Large intestine (tissue), 3 donors: ENCODE data around the gene TANK. TPM values are rescaled to one million over a fixed set of nuclear protein-coding genes. Genes with fewer than 3 reads are reported as not detected.

ENCODE experiments used
- DNase-seq, 2 donors: peaks; one replicate each; pipeline versions ENCODE4 v3.0.0 to v3.0.0-alpha.2; 2013
- H3K27ac ChIP-seq: one replicate; pipeline ENCODE4 v1.5.1; 2013; ENCODE audit warnings: low read length
- H3K27me3 ChIP-seq: 2 replicates; pipeline ENCODE4 v1.6.1; 2013; ENCODE audit warnings: low read length; ENCODE audit not compliant: control insufficient read depth, insufficient read depth
- H3K36me3 ChIP-seq: 2 replicates; pipeline ENCODE4 v1.6.1; 2013; ENCODE audit warnings: low read length; ENCODE audit not compliant: control insufficient read depth, insufficient read depth
- H3K4me1 ChIP-seq: one replicate; pipeline ENCODE4 v1.6.1; 2013; ENCODE audit warnings: low read length; ENCODE audit not compliant: control insufficient read depth, insufficient read depth
- H3K4me3 ChIP-seq: one replicate; pipeline ENCODE4 v1.5.1; 2013; ENCODE audit warnings: low read length
- H3K9me3 ChIP-seq: one replicate; pipeline ENCODE4 v1.6.1; 2013; ENCODE audit warnings: mild to moderate bottlenecking, low read depth, low read length, moderate library complexity; ENCODE audit not compliant: control insufficient read depth
- WGBS: methylation state at CpG from one replicate; pipeline ENCODE4 v1.1.5; 2013; ENCODE audit warnings: low lambda C conversion rate; ENCODE audit not compliant: insufficient coverage; 5-methylcytosine and 5-hydroxymethylcytosine counted together
- polyA plus RNA-seq: library from polyadenylated mRNA; unstranded; fragments of 120-200 nt; gene quantifications from one replicate; pipeline ENCODE4 v1.2.1, GENCODE V29; 2013

TANK gene
- polyA plus RNA-seq, 1 donor = 51.1 TPM

- H3K36me3 ChIP-seq = peaks cover 17% of the 10 kb centered on the region
- H3K27me3 ChIP-seq = no peaks in the 10 kb centered on the region
- no peak overlapping the region for H3K4me3 ChIP-seq
- H3K9me3 ChIP-seq = no peaks in the 10 kb centered on the region
- no peak overlapping the region for H3K27ac ChIP-seq
- H3K4me1 ChIP-seq = no peaks in the 10 kb centered on the region
- no CpG with 5 or more reads among the region's 4 CpGs for WGBS
- DNase-seq = no peak
These were observed 70.7 kb downstream of the TANK start for GRCh38 chr2:161230959-161231358.

GRCh38 chr2:161232571-161232970 is 72.3 kb downstream of the TANK start:
- Histone ChIP-seq H3K36me3 (peaks cover 15% of the 10 kb centered on the region), H3K4me3 (no peak overlapping the region), H3K9me3 (no peaks in the 10 kb centered on the region), H3K4me1 (peaks cover 2% of the 10 kb centered on the region), H3K27me3 (no peaks in the 10 kb centered on the region), H3K27ac (no peak overlapping the region)
- no peak for DNase-seq

GRCh38 chr2:161233858-161234431 is 73.7 kb downstream of the TANK start:
- Histone ChIP-seq H3K36me3 (peaks cover 11% of the 10 kb centered on the region), H3K27ac (no peak overlapping the region), H3K27me3 (no peaks in the 10 kb centered on the region), H3K9me3 (no peaks in the 10 kb centered on the region), H3K4me3 (no peak overlapping the region), H3K4me1 (peaks cover 2% of the 10 kb centered on the region)
- no CpG with 5 or more reads among the region's 2 CpGs for WGBS
- DNase-seq = no peak

- Histone ChIP-seq H3K27me3 (peaks cover 3% of the 10 kb centered on the region), H3K9me3 (no peaks in the 10 kb centered on the region), H3K4me1 (peaks cover 2% of the 10 kb centered on the region), H3K27ac (no peak overlapping the region), H3K36me3 (peaks cover 11% of the 10 kb centered on the region), H3K4me3 (no peak overlapping the region)
- 92% methylated on average over 2 of the region's 2 CpGs for WGBS
- DNase-seq = no peak
These were observed 74.4 kb downstream of the TANK start for GRCh38 chr2:161234627-161235026.

- Histone ChIP-seq H3K36me3 (peaks cover 2% of the 10 kb centered on the region), H3K27ac (no peak overlapping the region), H3K27me3 (peaks cover 3% of the 10 kb centered on the region), H3K4me1 (peaks cover 2% of the 10 kb centered on the region), H3K4me3 (peak overlapping the region; percentile 56), H3K9me3 (no peaks in the 10 kb centered on the region)
- DNase-seq = peak in 1 of 2 donors; percentile 51
- WGBS = no CpG with 5 or more reads among the region's 49 CpGs
These were observed 77.4 kb downstream of the TANK start for GRCh38 chr2:161237392-161238264.

GRCh38 chr2:161238265-161238559 is 78.0 kb downstream of the TANK start:
- peaks cover 3% of the 10 kb centered on the region for H3K27me3 ChIP-seq
- WGBS = 0% methylated on average over 8 of the region's 16 CpGs
- H3K4me1 ChIP-seq = peaks cover 2% of the 10 kb centered on the region
- peak overlapping the region; percentile 56 for H3K4me3 ChIP-seq
- H3K9me3 ChIP-seq = no peaks in the 10 kb centered on the region
- H3K27ac ChIP-seq = no peak overlapping the region
- no peaks in the 10 kb centered on the region for H3K36me3 ChIP-seq
- no peak for DNase-seq

GRCh38 chr2:161238560-161239325 is 78.5 kb downstream of the TANK start:
- no peak overlapping the region for H3K27ac ChIP-seq
- peak overlapping the region; percentile 56 for H3K4me3 ChIP-seq
- peaks cover 2% of the 10 kb centered on the region for H3K4me1 ChIP-seq
- H3K9me3 ChIP-seq = no peaks in the 10 kb centered on the region
- 0% methylated on average over 1 of the region's 78 CpGs for whole genome bisulfite sequencing
- H3K36me3 ChIP-seq = no peaks in the 10 kb centered on the region
- peak; percentile 26 to 74 for DNase-seq
- peaks cover 3% of the 10 kb centered on the region for H3K27me3 ChIP-seq

GRCh38 chr2:161239326-161240109 is 79.3 kb downstream of the TANK start:
- no peaks in the 10 kb centered on the region for H3K9me3 ChIP-seq
- peaks cover 3% of the 10 kb centered on the region for H3K27me3 ChIP-seq
- H3K27ac ChIP-seq = no peak overlapping the region
- H3K4me3 ChIP-seq = peak overlapping the region; percentile 56
- WGBS = 90% methylated on average over 2 of the region's 47 CpGs
- no peak for DNase-seq
- no peaks in the 10 kb centered on the region for H3K36me3 ChIP-seq
- peaks cover 2% of the 10 kb centered on the region for H3K4me1 ChIP-seq

GRCh38 chr2:161241894-161242293 is 81.7 kb downstream of the TANK start:
- no peak for DNase-seq
- Histone ChIP-seq H3K27me3 (peaks cover 3% of the 10 kb centered on the region), H3K36me3 (no peaks in the 10 kb centered on the region), H3K4me3 (no peak overlapping the region), H3K27ac (no peak overlapping the region), H3K9me3 (no peaks in the 10 kb centered on the region), H3K4me1 (peaks cover 2% of the 10 kb centered on the region)
- no CpG with 5 or more reads among the region's 1 CpG for WGBS

GRCh38 chr2:161243312-161243711 is 83.1 kb downstream of the TANK start:
- no peaks in the 10 kb centered on the region for H3K9me3 ChIP-seq
- no peak overlapping the region for H3K27ac ChIP-seq
- no peaks in the 10 kb centered on the region for H3K36me3 ChIP-seq
- 76% methylated on average over 2 of the region's 3 CpGs for WGBS
- H3K27me3 ChIP-seq = peaks cover 3% of the 10 kb centered on the region
- H3K4me1 ChIP-seq = no peaks in the 10 kb centered on the region
- no peak overlapping the region for H3K4me3 ChIP-seq
- no peak for DNase-seq
